Omental fat pad (tissue), 4 donors: ENCODE data around the gene BCL2L15. TPM values are rescaled to one million over a fixed set of nuclear protein-coding genes. Genes with fewer than 3 reads are reported as not detected.

ENCODE experiments used
- ATAC-seq: fragments of 150-250 bp; one replicate; pipeline ENCODE4 v1.9.1; 2016; ENCODE audit warnings: mild to moderate bottlenecking, moderate library complexity; ENCODE audit not compliant: low FRiP score
- DNase-seq: peaks from one replicate; pipeline ENCODE4 v3.0.0-alpha.2; 2019; ENCODE audit warnings: low spot score
- CTCF ChIP-seq, 3 donors: fragments of 450-650 bp; IDR thresholded peaks; one replicate each; pipeline ENCODE4 v1.5.1; 2016 to 2017; ENCODE audit warnings: antibody characterized with exemption in 3 of 3, mild to moderate bottlenecking in 3 of 3, moderate library complexity in 2 of 3
- total RNA-seq, 4 donors: library from RNA; depleted of rRNA; stranded (reverse); fragments of >200 nt; gene quantifications; one replicate each; pipeline ENCODE4 v1.1.0, GENCODE V29; 2016

The BCL2L15 gene
- total RNA-seq, 4 donors from 2014 or later, result 0.19 to 0.63 (median 0.37) TPM

- DNase-seq, result no peak
- ATAC-seq, result no peak
- TF ChIP-seq CTCF (IDR thresholded peaks at IDR 0.05), result no peak
Measured at GRCh38 chr1:113859478-113860175, 27.8 kb downstream of the BCL2L15 start.

GRCh38 chr1:113858982-113859381 is 28.4 kb downstream of the BCL2L15 start:
- DNase-seq (no peak), ATAC-seq (no peak)
- no peak for TF ChIP-seq CTCF (IDR thresholded peaks at IDR 0.05)

GRCh38 chr1:113858418-113858817 is 29.0 kb downstream of the BCL2L15 start:
- no peak for TF ChIP-seq CTCF (IDR thresholded peaks at IDR 0.05)
- no peak for ATAC-seq
- DNase-seq, result no peak

- no peak for DNase-seq
- TF ChIP-seq CTCF (IDR thresholded peaks at IDR 0.05), result no peak
Measured at GRCh38 chr1:113857776-113858175, 29.6 kb downstream of the BCL2L15 start.

GRCh38 chr1:113856401-113856790 is 31.0 kb downstream of the BCL2L15 start:
- TF ChIP-seq CTCF (IDR thresholded peaks at IDR 0.05), result no peak
- ATAC-seq, result no peak
- no peak for DNase-seq

More at GRCh38 chr1:113857776-113858175, 29.6 kb downstream of the BCL2L15 start:
- no peak for ATAC-seq

GRCh38 chr1:113855630-113856400 is 31.6 kb downstream of the BCL2L15 start:
- DNase-seq (no peak), ATAC-seq (no peak)
- TF ChIP-seq CTCF (IDR thresholded peaks at IDR 0.05), result no peak
